GM20000 (cell line): Measurements from ENCODE around the gene JPH3.

Source experiments
- DNase-seq: peaks from one replicate; pipeline ENCODE4 v3.0.0; 2012; ENCODE audit warnings: low spot score
- CTCF ChIP-seq: IDR thresholded peaks from 2 replicates; pipeline ENCODE4 v1.5.1; 2012; ENCODE audit warnings: mild to moderate bottlenecking, control low read depth; ENCODE audit errors: extremely low read depth, missing control alignments

Gene JPH3

GRCh38 chr16:87744750-87745514 lies 142.6 kb downstream of the JPH3 start:
- TF ChIP-seq CTCF: no peak
- DNase-seq: no peak

- no peak for DNase-seq
- TF ChIP-seq CTCF: no peak
Observed at GRCh38 chr16:87746178-87746577, 143.9 kb downstream of the JPH3 start.
